Loucy (cell line): ENCODE measurements around the gene FGFR3.

Source experiments
- H2AFZ ChIP-seq: fragments of 200-600 bp; sonication (generic); 2 replicates; pipeline ENCODE4 v1.6.0; 2016; ENCODE audit warnings: antibody characterized with exemption, mild to moderate bottlenecking, low read length, moderate library complexity
- H3F3A ChIP-seq: fragments of 200-600 bp; 2 replicates; pipeline ENCODE4 v1.6.0; 2016; ENCODE audit warnings: antibody characterized with exemption, low read depth, mild to moderate bottlenecking
- H3K27me3 ChIP-seq: fragments of 200-600 bp; sonication (generic); 2 replicates; pipeline ENCODE4 v1.6.1; 2014; ENCODE audit warnings: low read length, mild to moderate bottlenecking; ENCODE audit not compliant: insufficient read depth, poor library complexity, severe bottlenecking
- H3K36me3 ChIP-seq: fragments of 200-600 bp; sonication (generic); 2 replicates; pipeline ENCODE4 v1.6.1; 2016; ENCODE audit warnings: low read length; ENCODE audit not compliant: insufficient read depth
- H3K4me1 ChIP-seq: fragments of 200-600 bp; sonication (generic); 2 replicates; pipeline ENCODE4 v1.5.1; 2014; ENCODE audit warnings: low read length, mild to moderate bottlenecking; ENCODE audit not compliant: insufficient read depth, poor library complexity, severe bottlenecking
- H3K4me2 ChIP-seq: fragments of 200-600 bp; sonication (generic); 2 replicates; pipeline ENCODE4 v1.6.0; 2014; ENCODE audit warnings: antibody characterized with exemption, low read length, low read depth, mild to moderate bottlenecking; ENCODE audit not compliant: poor library complexity, severe bottlenecking
- H3K4me3 ChIP-seq: fragments of 200-600 bp; sonication (generic); 2 replicates; pipeline ENCODE4 v1.5.1; 2014; ENCODE audit warnings: low read length, mild to moderate bottlenecking, mixed read lengths; ENCODE audit not compliant: poor library complexity, severe bottlenecking
- H3K79me2 ChIP-seq: fragments of 200-600 bp; sonication (generic); 2 replicates; pipeline ENCODE4 v1.6.1; 2014; ENCODE audit warnings: low read length; ENCODE audit not compliant: insufficient read depth
- H3K9ac ChIP-seq: fragments of 200-600 bp; sonication (generic); 2 replicates; pipeline ENCODE4 v1.6.0; 2014; ENCODE audit warnings: mild to moderate bottlenecking, low read depth, low read length, moderate library complexity; ENCODE audit not compliant: poor library complexity, severe bottlenecking
- H3K9me2 ChIP-seq: fragments of 200-600 bp; sonication (generic); replicated peaks from 2 replicates; pipeline ENCODE4 v1.6.1; 2016; ENCODE audit warnings: low read depth, low read length, mixed read lengths
- H3K9me3 ChIP-seq: fragments of 200-600 bp; sonication (generic); 2 replicates; pipeline ENCODE4 v1.6.1; 2014; ENCODE audit warnings: mild to moderate bottlenecking, antibody characterized with exemption, low read length, low read depth; ENCODE audit not compliant: insufficient read depth
- H4K20me1 ChIP-seq: fragments of 200-600 bp; sonication (generic); 2 replicates; pipeline ENCODE4 v1.6.0; 2014; ENCODE audit warnings: antibody characterized with exemption, low read length, mild to moderate bottlenecking; ENCODE audit not compliant: insufficient read depth, poor library complexity, severe bottlenecking
- EZH2phosphoT487 ChIP-seq: fragments of 200-600 bp; IDR thresholded peaks from 2 replicates; pipeline ENCODE4 v1.6.1; 2018; ENCODE audit warnings: antibody characterized with exemption, mild to moderate bottlenecking, moderate library complexity, borderline replicate concordance
- TF ChIP-seq, protein P1 (sequence below): fragments of 200-600 bp; sonication (generic); conservative IDR thresholded peaks from 2 replicates; pipeline ENCODE4 v1.5.1; 2014; ENCODE audit warnings: mild to moderate bottlenecking, antibody characterized with exemption, low read length

The FGFR3 gene

DNA sequence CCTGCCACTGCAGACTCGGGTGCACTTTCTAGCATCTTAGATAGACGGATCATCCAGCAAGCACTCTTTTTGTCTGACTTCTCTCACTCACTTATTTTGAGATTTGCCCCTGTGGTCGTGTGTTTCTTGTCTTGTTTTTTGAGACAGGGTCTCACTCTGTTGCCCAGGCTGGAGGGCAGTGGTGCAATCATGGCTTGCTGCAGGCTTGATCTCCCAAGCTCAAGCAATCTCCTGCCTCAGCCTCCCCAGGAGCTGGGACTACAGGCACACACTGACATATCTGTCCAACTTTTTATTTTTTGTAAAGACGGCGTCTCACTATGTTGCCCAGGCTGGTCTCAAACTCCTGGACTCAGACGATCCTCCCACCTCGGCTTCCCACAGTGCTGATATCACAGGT is 26.7 kb downstream of the FGFR3 start:
- Histone ChIP-seq H3K9me2 (no peaks in the 10 kb centered on the region), H3F3A (no peaks in the 10 kb centered on the region), H2AFZ (no peak overlapping the region), H3K9me3 (no peaks in the 10 kb centered on the region), H3K27me3 (no peaks in the 10 kb centered on the region), H4K20me1 (no peaks in the 10 kb centered on the region), H3K4me2 (no peak overlapping the region), H3K36me3 (peaks cover 58% of the 10 kb centered on the region; the same call in 1 of the 2 replicates), H3K9ac (no peak overlapping the region), H3K4me3 (no peak overlapping the region), H3K79me2 (no peaks in the 10 kb centered on the region), H3K4me1 (no peaks in the 10 kb centered on the region)
- no peak for TF ChIP-seq EZH2phosphoT487
- TF ChIP-seq, protein P1, sequence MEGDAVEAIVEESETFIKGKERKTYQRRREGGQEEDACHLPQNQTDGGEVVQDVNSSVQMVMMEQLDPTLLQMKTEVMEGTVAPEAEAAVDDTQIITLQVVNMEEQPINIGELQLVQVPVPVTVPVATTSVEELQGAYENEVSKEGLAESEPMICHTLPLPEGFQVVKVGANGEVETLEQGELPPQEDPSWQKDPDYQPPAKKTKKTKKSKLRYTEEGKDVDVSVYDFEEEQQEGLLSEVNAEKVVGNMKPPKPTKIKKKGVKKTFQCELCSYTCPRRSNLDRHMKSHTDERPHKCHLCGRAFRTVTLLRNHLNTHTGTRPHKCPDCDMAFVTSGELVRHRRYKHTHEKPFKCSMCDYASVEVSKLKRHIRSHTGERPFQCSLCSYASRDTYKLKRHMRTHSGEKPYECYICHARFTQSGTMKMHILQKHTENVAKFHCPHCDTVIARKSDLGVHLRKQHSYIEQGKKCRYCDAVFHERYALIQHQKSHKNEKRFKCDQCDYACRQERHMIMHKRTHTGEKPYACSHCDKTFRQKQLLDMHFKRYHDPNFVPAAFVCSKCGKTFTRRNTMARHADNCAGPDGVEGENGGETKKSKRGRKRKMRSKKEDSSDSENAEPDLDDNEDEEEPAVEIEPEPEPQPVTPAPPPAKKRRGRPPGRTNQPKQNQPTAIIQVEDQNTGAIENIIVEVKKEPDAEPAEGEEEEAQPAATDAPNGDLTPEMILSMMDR, result no peak

DNA sequence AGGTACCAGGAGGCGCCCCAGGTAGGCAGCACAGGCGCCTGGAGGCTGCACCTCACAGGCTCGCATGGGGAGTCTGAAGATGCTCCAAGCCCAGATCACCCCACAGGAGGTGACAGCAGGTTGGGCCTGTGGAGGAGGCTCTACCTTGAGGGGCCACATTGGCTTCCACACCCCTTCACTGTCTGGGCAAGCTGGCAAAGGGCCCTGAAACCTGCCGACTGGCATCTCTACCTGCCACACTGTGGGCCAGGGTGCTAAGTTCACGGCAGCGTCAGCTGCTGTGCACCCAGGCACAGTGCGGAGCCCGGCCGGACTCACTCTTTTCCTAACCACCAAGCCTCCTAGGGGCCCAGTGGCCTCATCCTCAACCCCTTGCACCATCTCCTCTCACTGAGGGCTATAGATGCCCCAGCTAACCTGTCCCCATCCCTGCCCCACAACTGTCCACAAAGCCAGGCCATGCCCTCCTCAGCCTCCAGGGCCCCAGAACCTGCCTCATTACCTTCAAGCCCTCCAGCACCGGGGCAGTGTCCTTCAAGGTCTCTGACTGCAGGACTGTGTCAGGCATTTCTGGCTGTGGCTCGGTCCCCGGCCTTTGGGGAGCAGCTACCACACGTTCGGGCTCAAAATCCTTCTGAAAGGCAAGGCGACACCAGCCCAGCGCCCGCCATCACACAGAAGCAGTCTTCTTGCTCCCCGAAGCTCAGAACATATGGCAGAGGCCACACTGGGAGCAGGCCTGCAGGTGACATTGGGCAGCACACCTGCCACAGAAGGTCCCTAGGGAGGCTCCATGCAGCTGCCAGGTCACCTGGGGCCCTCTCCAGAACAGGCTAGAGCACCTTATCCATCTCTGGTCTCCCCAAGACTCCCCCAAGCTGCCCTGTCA is 28.8 kb downstream of the FGFR3 start:
- no peak for TF ChIP-seq EZH2phosphoT487
- TF ChIP-seq, protein P1, result no peak
- peaks cover 52% of the 10 kb centered on the region; the same call in 1 of the 2 replicates for H3K36me3 ChIP-seq

DNA sequence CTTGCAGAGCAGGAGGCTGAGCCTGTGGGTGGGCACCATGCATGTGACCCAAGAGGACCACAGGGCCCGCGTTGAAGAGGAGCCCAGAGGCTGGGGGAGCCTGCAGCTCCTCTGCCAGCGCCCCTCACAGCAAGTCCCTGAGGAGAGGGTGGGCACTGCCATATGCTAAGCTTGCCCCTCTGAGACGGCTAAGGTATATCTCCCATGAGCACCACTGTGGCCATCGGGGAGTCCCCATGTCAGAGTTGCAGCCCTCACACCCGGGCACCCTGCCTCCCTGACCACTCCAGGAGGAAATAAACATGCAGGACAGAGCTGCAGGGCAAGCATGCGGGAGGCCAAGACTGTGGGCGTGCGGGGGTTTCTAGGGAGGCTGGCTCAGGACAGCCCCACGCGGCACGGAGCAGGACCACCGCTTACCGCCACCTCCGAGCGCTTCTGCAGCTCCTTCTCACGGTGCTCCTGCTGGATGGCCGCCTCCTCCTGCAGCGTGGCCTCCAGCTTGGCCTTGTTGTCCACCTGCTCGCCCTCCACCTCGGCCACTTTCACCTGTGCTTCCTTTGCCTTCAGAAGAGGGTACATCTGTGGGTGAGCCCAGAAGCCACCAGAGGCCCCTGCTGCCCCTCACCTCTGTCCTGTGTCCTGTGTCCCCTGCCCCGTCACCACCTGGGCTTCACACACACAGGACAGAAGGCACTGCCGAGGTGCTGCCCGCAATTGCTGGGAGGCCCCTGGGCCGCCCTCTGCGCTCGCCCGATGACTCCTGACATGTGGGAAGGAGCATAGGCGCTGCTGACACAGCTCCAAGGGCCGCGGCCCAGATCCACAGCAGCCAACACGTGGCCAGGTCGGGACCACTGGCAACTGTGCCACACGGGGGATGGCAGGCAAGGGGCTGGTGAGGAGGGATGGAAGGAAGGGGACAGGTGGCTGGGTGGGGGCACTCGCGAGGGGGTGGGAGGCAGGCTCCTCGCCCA is 29.8 kb downstream of the FGFR3 start:
- no peaks in the 10 kb centered on the region for H3K9me2 ChIP-seq
- no peak overlapping the region for H3K4me3 ChIP-seq
- no peak overlapping the region for H3K4me2 ChIP-seq
- no peaks in the 10 kb centered on the region for H4K20me1 ChIP-seq
- H3K36me3 ChIP-seq, result peaks cover 46% of the 10 kb centered on the region; the same call in 1 of the 2 replicates
- TF ChIP-seq EZH2phosphoT487, result no peak
- TF ChIP-seq, protein P1, result no peak
- H2AFZ ChIP-seq, result no peak overlapping the region
- H3K9ac ChIP-seq, result no peak overlapping the region
- no peaks in the 10 kb centered on the region for H3K9me3 ChIP-seq
- H3F3A ChIP-seq, result no peaks in the 10 kb centered on the region
- H3K27me3 ChIP-seq, result no peaks in the 10 kb centered on the region
- H3K4me1 ChIP-seq, result no peaks in the 10 kb centered on the region
- H3K79me2 ChIP-seq, result no peaks in the 10 kb centered on the region

More for the DNA sequence above, 28.8 kb downstream of the FGFR3 start:
- Histone ChIP-seq H3K9me3 (no peaks in the 10 kb centered on the region), H3K4me3 (no peak overlapping the region), H2AFZ (no peak overlapping the region), H4K20me1 (no peaks in the 10 kb centered on the region), H3K9ac (no peak overlapping the region), H3K9me2 (no peaks in the 10 kb centered on the region), H3F3A (no peaks in the 10 kb centered on the region), H3K4me2 (no peak overlapping the region), H3K79me2 (no peaks in the 10 kb centered on the region), H3K4me1 (no peaks in the 10 kb centered on the region), H3K27me3 (no peaks in the 10 kb centered on the region)
